OCI-LY7 (cell line): ENCODE results near the gene UPB1.

ENCODE experiments used
- EZH2phosphoT487 ChIP-seq: fragments of 200-600 bp; sonication (generic); IDR thresholded peaks from 2 replicates; pipeline ENCODE4 v1.6.1; 2018; ENCODE audit warnings: low read depth, borderline replicate concordance, mild to moderate bottlenecking, mixed run types, antibody characterized with exemption, low read length, moderate library complexity, mixed read lengths
- TF ChIP-seq, protein P1 (sequence below): fragments of 200-600 bp; sonication (generic); conservative IDR thresholded peaks from 2 replicates; pipeline ENCODE4 v1.5.1; 2014; ENCODE audit warnings: mild to moderate bottlenecking, antibody characterized with exemption, low read length, moderate library complexity, mixed read lengths

DNA sequence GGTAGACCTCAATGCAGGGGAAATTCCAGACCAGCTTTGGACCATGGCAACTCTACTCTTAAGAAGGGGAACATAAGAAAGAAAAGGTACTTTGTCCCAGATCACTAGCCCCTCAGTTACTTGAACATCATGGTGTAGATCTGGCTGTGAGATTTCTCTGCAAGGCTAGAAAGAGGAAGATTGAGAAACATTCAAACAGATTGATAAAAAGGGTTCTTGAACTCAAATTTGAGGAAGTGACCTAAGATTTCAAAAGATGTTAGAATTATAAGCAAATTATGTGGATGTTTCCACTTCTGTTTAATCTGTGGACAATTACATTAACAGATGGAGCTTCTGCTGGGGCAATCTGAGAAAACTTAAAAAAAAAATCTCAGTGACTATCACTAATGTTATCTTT is 21.8 kb upstream of the UPB1 start:
- TF ChIP-seq, protein P1, sequence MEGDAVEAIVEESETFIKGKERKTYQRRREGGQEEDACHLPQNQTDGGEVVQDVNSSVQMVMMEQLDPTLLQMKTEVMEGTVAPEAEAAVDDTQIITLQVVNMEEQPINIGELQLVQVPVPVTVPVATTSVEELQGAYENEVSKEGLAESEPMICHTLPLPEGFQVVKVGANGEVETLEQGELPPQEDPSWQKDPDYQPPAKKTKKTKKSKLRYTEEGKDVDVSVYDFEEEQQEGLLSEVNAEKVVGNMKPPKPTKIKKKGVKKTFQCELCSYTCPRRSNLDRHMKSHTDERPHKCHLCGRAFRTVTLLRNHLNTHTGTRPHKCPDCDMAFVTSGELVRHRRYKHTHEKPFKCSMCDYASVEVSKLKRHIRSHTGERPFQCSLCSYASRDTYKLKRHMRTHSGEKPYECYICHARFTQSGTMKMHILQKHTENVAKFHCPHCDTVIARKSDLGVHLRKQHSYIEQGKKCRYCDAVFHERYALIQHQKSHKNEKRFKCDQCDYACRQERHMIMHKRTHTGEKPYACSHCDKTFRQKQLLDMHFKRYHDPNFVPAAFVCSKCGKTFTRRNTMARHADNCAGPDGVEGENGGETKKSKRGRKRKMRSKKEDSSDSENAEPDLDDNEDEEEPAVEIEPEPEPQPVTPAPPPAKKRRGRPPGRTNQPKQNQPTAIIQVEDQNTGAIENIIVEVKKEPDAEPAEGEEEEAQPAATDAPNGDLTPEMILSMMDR, result no peak
- no peak for TF ChIP-seq EZH2phosphoT487
